Measurements from ENCODE around the gene ZNF682.

DNA sequence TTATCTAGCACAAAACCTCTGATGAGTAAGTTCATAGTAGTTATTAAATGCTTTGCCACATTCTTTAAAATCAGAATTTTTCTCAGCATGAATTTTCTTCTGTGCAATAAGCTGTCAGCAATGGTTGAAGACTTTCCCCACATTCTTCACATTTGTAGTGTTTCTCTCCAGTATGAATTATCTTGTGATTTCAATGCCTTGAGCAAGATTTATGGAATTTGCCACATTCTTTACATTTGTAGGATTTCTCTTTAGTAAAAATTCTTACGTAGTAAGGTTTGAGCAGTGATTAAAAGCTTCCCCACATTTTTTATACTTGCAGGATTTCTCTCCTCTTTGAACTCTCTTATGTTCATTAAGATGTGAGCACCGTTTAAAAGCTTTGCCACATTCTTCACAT, 33.6 kb downstream of the ZNF682 start:
- no peak for TF ChIP-seq LEF1 (IDR thresholded peaks at IDR 0.05; ENCODE audit: borderline replicate concordance)
- TF ChIP-seq CTBP1 (IDR thresholded peaks at IDR 0.05; ENCODE audit: borderline replicate concordance): no peak
- no peak for TF ChIP-seq SUZ12 (IDR thresholded peaks at IDR 0.05)
- TF ChIP-seq HDGF (IDR thresholded peaks at IDR 0.05; ENCODE audit: borderline replicate concordance): no peak
- TF ChIP-seq FOXK2 (IDR thresholded peaks at IDR 0.05): no peak
- no peak for TF ChIP-seq SP1 (IDR thresholded peaks at IDR 0.05)
- no peak for TF ChIP-seq FOXA1 (IDR thresholded peaks at IDR 0.05)
- TF ChIP-seq ARNT (IDR thresholded peaks at IDR 0.05): no peak
- no peak for TF ChIP-seq NFRKB (IDR thresholded peaks at IDR 0.05)
- no peak for TF ChIP-seq ELF4 (IDR thresholded peaks at IDR 0.05)

All from HEK293T (cell line).